ENCODE data around the gene GPR55. TPM values are rescaled to one million over a fixed set of nuclear protein-coding genes. Genes with fewer than 3 reads are reported as not detected.
A peak's percentile ranks its signal among the peaks of the same experiment; 100 is the strongest.

Gene GPR55
- total RNA-seq, 1 donor from 2014 or later, result 0.57 TPM

GRCh38 chr2:230946429-230947234 is 21.6 kb upstream of the GPR55 start:
- no peaks in the 10 kb centered on the region for H3K36me3 Mint-ChIP-seq (ENCODE audit: low read depth)
- H3K9me3 Mint-ChIP-seq, result no peaks in the 10 kb centered on the region
- intact Hi-C loops (cut with micrococcal nuclease), result no loop called here
- no peak overlapping the region for H3K4me3 Mint-ChIP-seq (ENCODE audit: low read depth)
- H3K27ac Mint-ChIP-seq, result no peak overlapping the region
- DNase-seq (ENCODE audit: low spot score), result no peak
- peaks cover 24% of the 10 kb centered on the region for H3K4me1 Mint-ChIP-seq (ENCODE audit: low read depth)
- H3K27me3 Mint-ChIP-seq (ENCODE audit: low read depth), result peaks cover 22% of the 10 kb centered on the region

- no peak for DNase-seq (ENCODE audit: low spot score)
- Mint-ChIP-seq H3K27me3 (ENCODE audit: low read depth) (peaks cover 20% of the 10 kb centered on the region), H3K4me1 (ENCODE audit: low read depth) (peaks cover 14% of the 10 kb centered on the region), H3K27ac (peak overlapping the region; percentile 58), H3K9me3 (no peaks in the 10 kb centered on the region), H3K36me3 (ENCODE audit: low read depth) (no peaks in the 10 kb centered on the region), H3K4me3 (ENCODE audit: low read depth) (no peak overlapping the region)
- intact Hi-C loops (cut with micrococcal nuclease), result loop anchor here (1.0 to 5.0 kb wide), 4 partner anchors 14 to 39 kb away; partner anchors contain the start of gene GPR55
Observed at GRCh38 chr2:230944757-230945372, 19.8 kb upstream of the GPR55 start.

GRCh38 chr2:230944123-230944653 is 19.1 kb upstream of the GPR55 start:
- Mint-ChIP-seq H3K4me1 (ENCODE audit: low read depth) (peaks cover 14% of the 10 kb centered on the region), H3K27me3 (ENCODE audit: low read depth) (peaks cover 22% of the 10 kb centered on the region), H3K9me3 (no peaks in the 10 kb centered on the region), H3K4me3 (ENCODE audit: low read depth) (peak overlapping the region; percentile 24), H3K36me3 (ENCODE audit: low read depth) (no peaks in the 10 kb centered on the region), H3K27ac (peak overlapping the region; percentile 58)
- DNase-seq (ENCODE audit: low spot score), result no peak
- intact Hi-C loops (cut with micrococcal nuclease), result loop anchor here (1.0 to 5.0 kb wide), 4 partner anchors 15 to 40 kb away; partner anchors contain the start of gene GPR55

- intact Hi-C loops (cut with micrococcal nuclease), result loop anchor here (5.0 kb wide), 1 partner anchor 36 kb away; no protein-coding TSS in a partner anchor
- peaks cover 23% of the 10 kb centered on the region for H3K27me3 Mint-ChIP-seq (ENCODE audit: low read depth)
- H3K36me3 Mint-ChIP-seq (ENCODE audit: low read depth), result no peaks in the 10 kb centered on the region
- DNase-seq (ENCODE audit: low spot score), result no peak
- peaks cover 14% of the 10 kb centered on the region for H3K4me1 Mint-ChIP-seq (ENCODE audit: low read depth)
- H3K4me3 Mint-ChIP-seq (ENCODE audit: low read depth), result peak overlapping the region; percentile 3
- H3K9me3 Mint-ChIP-seq, result no peaks in the 10 kb centered on the region
- H3K27ac Mint-ChIP-seq, result no peak overlapping the region
Observed at GRCh38 chr2:230942920-230943896, 18.2 kb upstream of the GPR55 start.

- H3K27me3 Mint-ChIP-seq (ENCODE audit: low read depth), result peaks cover 25% of the 10 kb centered on the region
- H3K4me1 Mint-ChIP-seq (ENCODE audit: low read depth), result peaks cover 14% of the 10 kb centered on the region
- H3K27ac Mint-ChIP-seq, result no peak overlapping the region
- DNase-seq (ENCODE audit: low spot score), result no peak
- intact Hi-C loops (cut with micrococcal nuclease), result loop anchor here (5.0 kb wide), 1 partner anchor 35 kb away; no protein-coding TSS in a partner anchor
- no peaks in the 10 kb centered on the region for H3K36me3 Mint-ChIP-seq (ENCODE audit: low read depth)
- peaks cover 4% of the 10 kb centered on the region for H3K9me3 Mint-ChIP-seq
- H3K4me3 Mint-ChIP-seq (ENCODE audit: low read depth), result no peak overlapping the region
Observed at GRCh38 chr2:230942371-230942770, 17.3 kb upstream of the GPR55 start.

GRCh38 chr2:230941202-230942180 is 16.4 kb upstream of the GPR55 start:
- peak; percentile 2 for DNase-seq (ENCODE audit: low spot score)
- intact Hi-C loops (cut with micrococcal nuclease), result loop anchor here (5.0 kb wide), 1 partner anchor 34 kb away; no protein-coding TSS in a partner anchor
- Mint-ChIP-seq H3K36me3 (ENCODE audit: low read depth) (no peaks in the 10 kb centered on the region), H3K9me3 (peaks cover 9% of the 10 kb centered on the region), H3K27me3 (ENCODE audit: low read depth) (peaks cover 22% of the 10 kb centered on the region), H3K4me1 (ENCODE audit: low read depth) (peaks cover 14% of the 10 kb centered on the region), H3K27ac (no peak overlapping the region), H3K4me3 (ENCODE audit: low read depth) (no peak overlapping the region)

GRCh38 chr2:230940471-230940815 is 15.4 kb upstream of the GPR55 start:
- H3K27me3 Mint-ChIP-seq (ENCODE audit: low read depth), result peaks cover 20% of the 10 kb centered on the region
- peaks cover 16% of the 10 kb centered on the region for H3K9me3 Mint-ChIP-seq
- no peak for DNase-seq (ENCODE audit: low spot score)
- intact Hi-C loops (cut with micrococcal nuclease), result loop anchor here (5.0 kb wide), 1 partner anchor 33 kb away; no protein-coding TSS in a partner anchor
- H3K4me1 Mint-ChIP-seq (ENCODE audit: low read depth), result peaks cover 14% of the 10 kb centered on the region
- H3K27ac Mint-ChIP-seq, result no peak overlapping the region
- no peak overlapping the region for H3K4me3 Mint-ChIP-seq (ENCODE audit: low read depth)
- H3K36me3 Mint-ChIP-seq (ENCODE audit: low read depth), result no peaks in the 10 kb centered on the region

GRCh38 chr2:230939691-230940470 is 14.8 kb upstream of the GPR55 start:
- Mint-ChIP-seq H3K9me3 (peaks cover 19% of the 10 kb centered on the region), H3K36me3 (ENCODE audit: low read depth) (no peaks in the 10 kb centered on the region), H3K4me1 (ENCODE audit: low read depth) (peaks cover 12% of the 10 kb centered on the region), H3K4me3 (ENCODE audit: low read depth) (no peak overlapping the region), H3K27ac (no peak overlapping the region), H3K27me3 (ENCODE audit: low read depth) (peaks cover 19% of the 10 kb centered on the region)
- intact Hi-C loops (cut with micrococcal nuclease), result loop anchor here (5.0 kb wide), 1 partner anchor 33 kb away; no protein-coding TSS in a partner anchor
- no peak for DNase-seq (ENCODE audit: low spot score)

GRCh38 chr2:230939066-230939591 is 14.1 kb upstream of the GPR55 start:
- Mint-ChIP-seq H3K27me3 (ENCODE audit: low read depth) (peaks cover 17% of the 10 kb centered on the region), H3K27ac (no peak overlapping the region), H3K36me3 (ENCODE audit: low read depth) (no peaks in the 10 kb centered on the region), H3K4me1 (ENCODE audit: low read depth) (peaks cover 7% of the 10 kb centered on the region), H3K4me3 (ENCODE audit: low read depth) (no peak overlapping the region), H3K9me3 (peaks cover 19% of the 10 kb centered on the region)
- no peak for DNase-seq (ENCODE audit: low spot score)
- intact Hi-C loops (cut with micrococcal nuclease), result no loop called here

GRCh38 chr2:230938516-230939065 is 13.5 kb upstream of the GPR55 start:
- Mint-ChIP-seq H3K27ac (no peak overlapping the region), H3K4me3 (ENCODE audit: low read depth) (no peak overlapping the region), H3K27me3 (ENCODE audit: low read depth) (peaks cover 17% of the 10 kb centered on the region), H3K36me3 (ENCODE audit: low read depth) (no peaks in the 10 kb centered on the region), H3K9me3 (peaks cover 19% of the 10 kb centered on the region), H3K4me1 (ENCODE audit: low read depth) (peaks cover 2% of the 10 kb centered on the region)
- DNase-seq (ENCODE audit: low spot score), result no peak
- intact Hi-C loops (cut with micrococcal nuclease), result no loop called here

Measured in activated T-helper 2 cell treated with anti-CD3 and anti-CD28 coated beads, Interferon-gamma antibody, Interleukin-2, Interleukin-4, amounts not matched to agents 10 μg/mL and 5 μg/mL and 100 μg/mL, durations not matched to agents 14 hours and 24 hours and 36 hours (primary cell).